ENCODE results near the gene SNX1. TPM values are rescaled to one million over a fixed set of nuclear protein-coding genes. Genes with fewer than 3 reads are reported as not detected.
A peak's percentile ranks its signal among the peaks of the same experiment; 100 is the strongest.

The SNX1 gene
- total and polyA plus RNA-seq, 2 of the 13 experiments (the other 11 are each of a cell fraction or from before 2014, with no cell fraction given), result 29.3 to 60.1 TPM

DNA sequence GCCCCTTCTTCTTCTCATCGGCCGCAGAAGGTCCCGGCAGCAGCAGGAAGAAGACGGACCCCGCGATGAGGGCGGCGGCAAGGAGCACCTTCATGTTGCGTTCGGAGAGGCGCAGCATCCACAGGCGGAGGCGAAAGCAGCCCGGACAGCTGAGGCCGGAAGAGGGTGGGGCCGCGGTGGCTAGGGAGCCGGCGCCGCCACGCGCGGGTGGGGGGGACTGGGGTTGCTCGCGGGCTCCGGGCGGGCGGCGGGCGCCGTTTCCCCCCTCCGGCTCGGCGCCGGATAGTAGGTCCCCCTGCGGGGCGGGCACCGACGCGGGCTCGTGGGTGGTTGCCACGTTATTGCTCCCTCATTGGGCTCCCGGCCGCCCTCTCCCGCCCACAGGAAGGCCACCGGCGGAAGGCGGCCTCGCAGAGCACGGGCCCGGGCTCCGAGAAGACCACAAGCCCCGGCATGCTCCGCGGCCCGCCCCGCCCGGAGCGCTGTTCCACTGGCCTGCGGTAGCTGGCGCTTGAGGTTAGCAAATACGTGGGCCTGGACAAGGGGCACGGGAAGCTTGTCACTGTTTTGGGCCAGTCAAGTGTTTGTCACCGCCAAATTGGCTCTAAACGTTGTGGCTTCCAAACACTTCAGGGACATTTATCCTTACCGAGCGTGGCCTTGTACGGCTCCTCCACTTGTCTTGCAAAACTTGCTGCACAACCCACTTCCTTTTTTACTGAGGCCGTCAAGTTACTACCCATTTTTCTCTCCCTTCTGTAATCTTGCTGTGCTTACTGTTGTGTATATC, 67.3 kb downstream of the SNX1 start, which contains the start of gene PPIB (continued):
- TF ChIP-seq, protein P1, sequence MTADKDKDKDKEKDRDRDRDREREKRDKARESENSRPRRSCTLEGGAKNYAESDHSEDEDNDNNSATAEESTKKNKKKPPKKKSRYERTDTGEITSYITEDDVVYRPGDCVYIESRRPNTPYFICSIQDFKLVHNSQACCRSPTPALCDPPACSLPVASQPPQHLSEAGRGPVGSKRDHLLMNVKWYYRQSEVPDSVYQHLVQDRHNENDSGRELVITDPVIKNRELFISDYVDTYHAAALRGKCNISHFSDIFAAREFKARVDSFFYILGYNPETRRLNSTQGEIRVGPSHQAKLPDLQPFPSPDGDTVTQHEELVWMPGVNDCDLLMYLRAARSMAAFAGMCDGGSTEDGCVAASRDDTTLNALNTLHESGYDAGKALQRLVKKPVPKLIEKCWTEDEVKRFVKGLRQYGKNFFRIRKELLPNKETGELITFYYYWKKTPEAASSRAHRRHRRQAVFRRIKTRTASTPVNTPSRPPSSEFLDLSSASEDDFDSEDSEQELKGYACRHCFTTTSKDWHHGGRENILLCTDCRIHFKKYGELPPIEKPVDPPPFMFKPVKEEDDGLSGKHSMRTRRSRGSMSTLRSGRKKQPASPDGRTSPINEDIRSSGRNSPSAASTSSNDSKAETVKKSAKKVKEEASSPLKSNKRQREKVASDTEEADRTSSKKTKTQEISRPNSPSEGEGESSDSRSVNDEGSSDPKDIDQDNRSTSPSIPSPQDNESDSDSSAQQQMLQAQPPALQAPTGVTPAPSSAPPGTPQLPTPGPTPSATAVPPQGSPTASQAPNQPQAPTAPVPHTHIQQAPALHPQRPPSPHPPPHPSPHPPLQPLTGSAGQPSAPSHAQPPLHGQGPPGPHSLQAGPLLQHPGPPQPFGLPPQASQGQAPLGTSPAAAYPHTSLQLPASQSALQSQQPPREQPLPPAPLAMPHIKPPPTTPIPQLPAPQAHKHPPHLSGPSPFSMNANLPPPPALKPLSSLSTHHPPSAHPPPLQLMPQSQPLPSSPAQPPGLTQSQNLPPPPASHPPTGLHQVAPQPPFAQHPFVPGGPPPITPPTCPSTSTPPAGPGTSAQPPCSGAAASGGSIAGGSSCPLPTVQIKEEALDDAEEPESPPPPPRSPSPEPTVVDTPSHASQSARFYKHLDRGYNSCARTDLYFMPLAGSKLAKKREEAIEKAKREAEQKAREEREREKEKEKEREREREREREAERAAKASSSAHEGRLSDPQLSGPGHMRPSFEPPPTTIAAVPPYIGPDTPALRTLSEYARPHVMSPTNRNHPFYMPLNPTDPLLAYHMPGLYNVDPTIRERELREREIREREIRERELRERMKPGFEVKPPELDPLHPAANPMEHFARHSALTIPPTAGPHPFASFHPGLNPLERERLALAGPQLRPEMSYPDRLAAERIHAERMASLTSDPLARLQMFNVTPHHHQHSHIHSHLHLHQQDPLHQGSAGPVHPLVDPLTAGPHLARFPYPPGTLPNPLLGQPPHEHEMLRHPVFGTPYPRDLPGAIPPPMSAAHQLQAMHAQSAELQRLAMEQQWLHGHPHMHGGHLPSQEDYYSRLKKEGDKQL (CRISPR knock-in tag; IDR thresholded peaks at IDR 0.05; ENCODE audit: low read depth), result no peak
- TF ChIP-seq ATF1 (CRISPR knock-in tag; IDR thresholded peaks at IDR 0.05), result peak; percentile 52; the same call in 1 of the 2 replicates
- TF ChIP-seq TARDBP (CRISPR knock-in tag; IDR thresholded peaks at IDR 0.05), result 0 out of 2 replicates have a peak, but pooled peaks have one; percentile 42
- TF ChIP-seq, protein P2, sequence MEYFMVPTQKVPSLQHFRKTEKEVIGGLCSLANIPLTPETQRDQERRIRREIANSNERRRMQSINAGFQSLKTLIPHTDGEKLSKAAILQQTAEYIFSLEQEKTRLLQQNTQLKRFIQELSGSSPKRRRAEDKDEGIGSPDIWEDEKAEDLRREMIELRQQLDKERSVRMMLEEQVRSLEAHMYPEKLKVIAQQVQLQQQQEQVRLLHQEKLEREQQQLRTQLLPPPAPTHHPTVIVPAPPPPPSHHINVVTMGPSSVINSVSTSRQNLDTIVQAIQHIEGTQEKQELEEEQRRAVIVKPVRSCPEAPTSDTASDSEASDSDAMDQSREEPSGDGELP (IDR thresholded peaks at IDR 0.05; ENCODE audit: borderline replicate concordance, low read depth), result peak; percentile 71; the same call in 1 of the 2 replicates
- TF ChIP-seq, protein P3, sequence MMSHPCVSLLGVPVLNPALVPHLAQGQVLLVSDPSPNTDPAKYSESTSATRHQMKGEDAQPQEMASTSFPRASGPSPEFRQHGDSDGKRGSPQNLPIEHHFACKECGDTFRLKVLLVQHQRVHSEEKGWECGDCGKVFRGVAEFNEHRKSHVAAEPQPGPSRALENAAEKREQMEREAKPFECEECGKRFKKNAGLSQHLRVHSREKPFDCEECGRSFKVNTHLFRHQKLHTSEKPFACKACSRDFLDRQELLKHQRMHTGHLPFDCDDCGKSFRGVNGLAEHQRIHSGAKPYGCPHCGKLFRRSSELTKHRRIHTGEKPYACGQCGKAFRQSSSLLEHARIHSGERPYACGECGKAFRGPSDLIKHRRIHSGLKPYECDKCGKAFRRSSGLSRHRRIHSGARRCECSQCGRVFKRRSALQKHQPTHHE (CRISPR knock-in tag; IDR thresholded peaks at IDR 0.05; ENCODE audit: borderline replicate concordance), result peak; percentile 52; the same call in 1 of the 2 replicates
- TF ChIP-seq, protein P4, sequence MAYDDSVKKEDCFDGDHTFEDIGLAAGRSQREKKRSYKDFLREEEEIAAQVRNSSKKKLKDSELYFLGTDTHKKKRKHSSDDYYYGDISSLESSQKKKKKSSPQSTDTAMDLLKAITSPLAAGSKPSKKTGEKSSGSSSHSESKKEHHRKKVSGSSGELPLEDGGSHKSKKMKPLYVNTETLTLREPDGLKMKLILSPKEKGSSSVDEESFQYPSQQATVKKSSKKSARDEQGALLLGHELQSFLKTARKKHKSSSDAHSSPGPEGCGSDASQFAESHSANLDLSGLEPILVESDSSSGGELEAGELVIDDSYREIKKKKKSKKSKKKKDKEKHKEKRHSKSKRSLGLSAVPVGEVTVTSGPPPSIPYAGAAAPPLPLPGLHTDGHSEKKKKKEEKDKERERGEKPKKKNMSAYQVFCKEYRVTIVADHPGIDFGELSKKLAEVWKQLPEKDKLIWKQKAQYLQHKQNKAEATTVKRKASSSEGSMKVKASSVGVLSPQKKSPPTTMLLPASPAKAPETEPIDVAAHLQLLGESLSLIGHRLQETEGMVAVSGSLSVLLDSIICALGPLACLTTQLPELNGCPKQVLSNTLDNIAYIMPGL (CRISPR knock-in tag; IDR thresholded peaks at IDR 0.05; ENCODE audit: borderline replicate concordance in 1 of 2, low read depth in 1 of 2), result peak; percentile 58 to 73; a peak in 3 of 4 replicates
- peak; percentile 91 for TF ChIP-seq ZNF501 (CRISPR knock-in tag; IDR thresholded peaks at IDR 0.05)
- peak; percentile 27 for TF ChIP-seq REPIN1 (CRISPR knock-in tag; IDR thresholded peaks at IDR 0.05; ENCODE audit: borderline replicate concordance, low read depth)
- TF ChIP-seq, protein P5, sequence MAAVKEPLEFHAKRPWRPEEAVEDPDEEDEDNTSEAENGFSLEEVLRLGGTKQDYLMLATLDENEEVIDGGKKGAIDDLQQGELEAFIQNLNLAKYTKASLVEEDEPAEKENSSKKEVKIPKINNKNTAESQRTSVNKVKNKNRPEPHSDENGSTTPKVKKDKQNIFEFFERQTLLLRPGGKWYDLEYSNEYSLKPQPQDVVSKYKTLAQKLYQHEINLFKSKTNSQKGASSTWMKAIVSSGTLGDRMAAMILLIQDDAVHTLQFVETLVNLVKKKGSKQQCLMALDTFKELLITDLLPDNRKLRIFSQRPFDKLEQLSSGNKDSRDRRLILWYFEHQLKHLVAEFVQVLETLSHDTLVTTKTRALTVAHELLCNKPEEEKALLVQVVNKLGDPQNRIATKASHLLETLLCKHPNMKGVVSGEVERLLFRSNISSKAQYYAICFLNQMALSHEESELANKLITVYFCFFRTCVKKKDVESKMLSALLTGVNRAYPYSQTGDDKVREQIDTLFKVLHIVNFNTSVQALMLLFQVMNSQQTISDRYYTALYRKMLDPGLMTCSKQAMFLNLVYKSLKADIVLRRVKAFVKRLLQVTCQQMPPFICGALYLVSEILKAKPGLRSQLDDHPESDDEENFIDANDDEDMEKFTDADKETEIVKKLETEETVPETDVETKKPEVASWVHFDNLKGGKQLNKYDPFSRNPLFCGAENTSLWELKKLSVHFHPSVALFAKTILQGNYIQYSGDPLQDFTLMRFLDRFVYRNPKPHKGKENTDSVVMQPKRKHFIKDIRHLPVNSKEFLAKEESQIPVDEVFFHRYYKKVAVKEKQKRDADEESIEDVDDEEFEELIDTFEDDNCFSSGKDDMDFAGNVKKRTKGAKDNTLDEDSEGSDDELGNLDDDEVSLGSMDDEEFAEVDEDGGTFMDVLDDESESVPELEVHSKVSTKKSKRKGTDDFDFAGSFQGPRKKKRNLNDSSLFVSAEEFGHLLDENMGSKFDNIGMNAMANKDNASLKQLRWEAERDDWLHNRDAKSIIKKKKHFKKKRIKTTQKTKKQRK (IDR thresholded peaks at IDR 0.05; ENCODE audit: low read length), result no peak
- TF ChIP-seq TOPORS (CRISPR knock-in tag; IDR thresholded peaks at IDR 0.05), result no peak
- peak; percentile 52; the same call in 1 of the 2 replicates for TF ChIP-seq BORCS8-MEF2B (CRISPR knock-in tag; IDR thresholded peaks at IDR 0.05)
- no peak for TF ChIP-seq ZNF670 (CRISPR knock-in tag; IDR thresholded peaks at IDR 0.05; ENCODE audit: borderline replicate concordance)
- 0 out of 2 replicates have a peak, but pooled peaks have one; percentile 61 for TF ChIP-seq ZNF589 (CRISPR knock-in tag; conservative IDR thresholded peaks at IDR 0.05)
- TF ChIP-seq NKX3-1 (CRISPR knock-in tag; IDR thresholded peaks at IDR 0.05), result peak; percentile 60

Measured in HepG2 (cell line).